GM12872 (cell line): ENCODE results near the gene ATP9A.

Experiments used
- CTCF ChIP-seq: IDR thresholded peaks from 3 replicates; pipeline ENCODE4 v1.5.1; 2011; ENCODE audit warnings: low read depth, mild to moderate bottlenecking, low read length, moderate library complexity; ENCODE audit not compliant: insufficient read depth

Gene ATP9A

GRCh38 chr20:51739722-51740249, 28.4 kb downstream of the ATP9A start:
- TF ChIP-seq CTCF = no peak

GRCh38 chr20:51738877-51739447, 29.2 kb downstream of the ATP9A start:
- TF ChIP-seq CTCF = no peak

DNA sequence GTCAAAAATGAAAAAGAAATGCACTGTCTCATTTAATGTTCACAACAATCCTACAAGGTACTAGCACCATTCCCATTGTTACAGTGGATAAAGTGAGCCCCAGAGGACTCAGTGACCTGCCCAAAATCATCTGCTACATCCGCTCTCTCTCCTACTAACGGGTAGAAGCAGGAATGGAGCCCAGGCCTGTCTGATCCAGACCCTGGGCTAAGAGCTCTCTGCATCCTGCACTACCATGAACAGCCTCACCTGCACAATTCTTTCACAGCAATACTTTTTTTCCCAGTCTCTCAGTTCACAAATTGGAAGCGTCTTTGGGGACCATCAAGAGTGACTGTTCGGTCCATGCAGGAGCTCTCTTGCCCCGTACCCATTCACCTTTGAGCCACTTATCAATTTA, 31.2 kb downstream of the ATP9A start:
- no peak for TF ChIP-seq CTCF

DNA sequence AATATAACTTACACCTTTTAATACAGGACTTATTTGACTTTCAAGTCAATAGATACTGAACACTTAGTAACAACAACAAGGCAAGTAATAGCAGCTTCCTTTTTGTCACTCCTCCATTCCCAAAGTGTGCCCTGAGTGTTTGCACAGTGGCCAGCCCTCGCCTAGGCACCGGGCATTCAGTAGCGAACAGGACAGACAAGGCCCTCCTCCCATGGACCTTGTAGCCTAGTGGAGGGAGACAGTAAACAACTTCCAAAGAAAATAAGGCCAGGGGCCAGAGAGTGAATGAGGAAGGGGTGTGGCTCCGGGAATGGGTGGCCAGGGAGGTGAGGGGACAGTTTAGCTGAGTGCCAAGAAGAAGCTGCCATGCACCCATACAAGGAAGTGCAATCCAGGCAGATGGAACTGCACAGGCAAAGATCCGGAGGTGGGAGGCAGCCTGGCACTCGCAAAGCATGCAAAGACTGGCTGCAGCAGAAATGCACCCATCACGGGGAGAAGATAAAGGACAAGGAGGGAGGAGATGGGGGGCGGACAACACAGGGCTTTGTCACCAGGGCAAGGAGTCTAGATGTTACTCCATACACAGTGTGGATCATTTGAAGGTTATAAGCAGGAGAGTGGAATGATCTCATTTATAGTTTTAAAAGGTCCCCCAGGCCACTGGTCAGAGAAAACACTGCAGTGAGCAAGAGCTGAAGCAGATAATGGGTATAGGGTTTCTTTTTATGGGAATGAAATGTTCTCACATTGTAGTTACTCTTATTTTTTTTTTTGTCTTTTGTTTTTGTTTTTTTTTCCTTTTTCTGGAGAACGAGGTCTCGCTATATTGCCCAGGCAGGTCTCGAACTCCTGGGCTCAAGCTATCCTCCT, 32.2 kb downstream of the ATP9A start:
- TF ChIP-seq CTCF = no peak

DNA sequence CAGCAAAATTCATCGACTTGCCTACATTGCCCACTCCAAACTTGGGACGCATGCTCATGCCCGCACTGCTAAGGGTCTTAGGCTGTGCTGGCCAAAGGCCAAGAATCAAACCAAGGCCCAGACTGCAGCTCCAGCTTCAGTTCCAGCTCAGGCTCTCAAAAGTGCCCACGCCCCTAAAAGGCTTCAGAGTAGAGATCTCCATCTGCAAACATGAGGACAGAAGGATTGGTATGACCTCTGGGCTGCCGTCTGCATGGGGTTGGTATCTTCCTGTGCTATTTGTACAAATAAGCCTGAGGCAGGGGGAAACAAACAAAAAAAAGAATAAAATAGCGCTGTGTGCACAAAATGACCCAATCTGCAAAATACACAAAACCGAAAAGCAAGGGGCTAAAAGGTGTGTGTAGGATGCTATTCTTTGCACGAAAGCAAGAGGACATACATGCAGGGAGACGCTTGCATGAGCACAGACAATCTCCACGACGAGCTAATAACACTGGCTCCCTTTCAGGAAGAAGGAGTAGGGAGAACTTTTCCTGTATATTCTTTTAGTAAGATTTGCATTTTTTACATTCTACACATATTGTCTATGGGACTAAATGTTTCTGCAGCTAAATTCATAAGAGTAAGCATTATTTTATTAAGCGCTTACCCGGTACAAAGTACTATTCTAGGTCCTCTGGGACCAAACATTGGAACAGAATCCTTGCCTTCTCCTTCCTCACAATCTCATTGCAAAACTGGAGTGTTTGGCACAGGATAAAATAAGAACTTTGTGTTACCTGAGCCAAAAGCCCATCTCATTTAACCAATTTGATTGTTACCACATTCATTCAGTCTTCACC, 33.1 kb downstream of the ATP9A start:
- no peak for TF ChIP-seq CTCF

- no peak for TF ChIP-seq CTCF
Observed at GRCh38 chr20:51733070-51733469, 35.1 kb downstream of the ATP9A start.
